ENCODE measurements around the gene NRP1.
"Not testable (repeated sequence)": the region's sequence is repeated elsewhere in the genome, so short reads cannot be mapped to it uniquely, and the experiment has no call there.

The NRP1 gene

GRCh38 chr10:33240931-33241330 is 93.5 kb downstream of the NRP1 start:
- DNase-seq: no peak

GRCh38 chr10:33240258-33240657 is 94.2 kb downstream of the NRP1 start:
- no peak for DNase-seq

GRCh38 chr10:33239257-33239656 is 95.2 kb downstream of the NRP1 start:
- no peak for DNase-seq

GRCh38 chr10:33238643-33239042 is 95.8 kb downstream of the NRP1 start:
- DNase-seq: no peak

GRCh38 chr10:33237736-33238624 is 96.5 kb downstream of the NRP1 start:
- DNase-seq: peak in 2 of 56 donors; percentile 3 to 4

GRCh38 chr10:33236916-33237315 is 97.6 kb downstream of the NRP1 start:
- no peak for DNase-seq

- no peak for DNase-seq
These were observed 98.5 kb downstream of the NRP1 start for GRCh38 chr10:33235951-33236350.

- DNase-seq: no peak
These were observed 99.1 kb downstream of the NRP1 start for GRCh38 chr10:33235251-33235884.

- DNase-seq: no peak
These were observed 99.6 kb downstream of the NRP1 start for GRCh38 chr10:33234831-33235237.

- DNase-seq: no peak
These were observed 100.8 kb downstream of the NRP1 start for GRCh38 chr10:33233635-33234034.

GRCh38 chr10:33233221-33233620 is 101.2 kb downstream of the NRP1 start:
- no peak for DNase-seq

- no peak for DNase-seq
These were observed 102.7 kb downstream of the NRP1 start for GRCh38 chr10:33231621-33232350.

- DNase-seq: no peak
These were observed 104.6 kb downstream of the NRP1 start for GRCh38 chr10:33229949-33230267.

- no peak for DNase-seq
These were observed 105.1 kb downstream of the NRP1 start for GRCh38 chr10:33229252-33229948.

GRCh38 chr10:33228426-33228825 is 106.0 kb downstream of the NRP1 start:
- DNase-seq: no peak

- DNase-seq: no peak
These were observed 107.0 kb downstream of the NRP1 start for GRCh38 chr10:33227489-33227888.

GRCh38 chr10:33224251-33224965 is 110.1 kb downstream of the NRP1 start:
- DNase-seq: no peak

GRCh38 chr10:33223326-33224000 is 111.0 kb downstream of the NRP1 start:
- no peak for DNase-seq

- DNase-seq: not testable (repeated sequence)
These were observed 112.2 kb downstream of the NRP1 start for GRCh38 chr10:33222304-33222703.

- DNase-seq: no peak
These were observed 116.6 kb downstream of the NRP1 start for GRCh38 chr10:33217854-33218253.
